GM12865 (cell line): Measurements from ENCODE around the gene MED27.

Source experiments
- DNase-seq: peaks from one replicate; pipeline ENCODE4 v3.0.0; 2010; ENCODE audit warnings: low read depth
- H3K4me3 ChIP-seq: 2 replicates; pipeline ENCODE4 v1.5.1; 2011; ENCODE audit warnings: mild to moderate bottlenecking, low read depth, low read length, control low read depth
- TF ChIP-seq, protein P1 (sequence below): IDR thresholded peaks from 2 replicates; pipeline ENCODE4 v1.5.1; 2011; ENCODE audit warnings: low read length, control low read depth, low read depth, inconsistent platforms; ENCODE audit not compliant: insufficient read depth; ENCODE audit errors: missing control alignments

Gene MED27

GRCh38 chr9:131874916-131875670 is 204.6 kb downstream of the MED27 start:
- TF ChIP-seq, protein P1, sequence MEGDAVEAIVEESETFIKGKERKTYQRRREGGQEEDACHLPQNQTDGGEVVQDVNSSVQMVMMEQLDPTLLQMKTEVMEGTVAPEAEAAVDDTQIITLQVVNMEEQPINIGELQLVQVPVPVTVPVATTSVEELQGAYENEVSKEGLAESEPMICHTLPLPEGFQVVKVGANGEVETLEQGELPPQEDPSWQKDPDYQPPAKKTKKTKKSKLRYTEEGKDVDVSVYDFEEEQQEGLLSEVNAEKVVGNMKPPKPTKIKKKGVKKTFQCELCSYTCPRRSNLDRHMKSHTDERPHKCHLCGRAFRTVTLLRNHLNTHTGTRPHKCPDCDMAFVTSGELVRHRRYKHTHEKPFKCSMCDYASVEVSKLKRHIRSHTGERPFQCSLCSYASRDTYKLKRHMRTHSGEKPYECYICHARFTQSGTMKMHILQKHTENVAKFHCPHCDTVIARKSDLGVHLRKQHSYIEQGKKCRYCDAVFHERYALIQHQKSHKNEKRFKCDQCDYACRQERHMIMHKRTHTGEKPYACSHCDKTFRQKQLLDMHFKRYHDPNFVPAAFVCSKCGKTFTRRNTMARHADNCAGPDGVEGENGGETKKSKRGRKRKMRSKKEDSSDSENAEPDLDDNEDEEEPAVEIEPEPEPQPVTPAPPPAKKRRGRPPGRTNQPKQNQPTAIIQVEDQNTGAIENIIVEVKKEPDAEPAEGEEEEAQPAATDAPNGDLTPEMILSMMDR, result no peak
- no peak for DNase-seq

GRCh38 chr9:131874447-131874846 is 205.2 kb downstream of the MED27 start:
- no peak for DNase-seq
- H3K4me3 ChIP-seq, result no peak overlapping the region
- TF ChIP-seq, protein P1, result no peak

More at GRCh38 chr9:131874916-131875670, 204.6 kb downstream of the MED27 start:
- no peak overlapping the region for H3K4me3 ChIP-seq

- TF ChIP-seq, protein P1, result no peak
- H3K4me3 ChIP-seq, result no peak overlapping the region
Measured at GRCh38 chr9:131873891-131874440, 205.7 kb downstream of the MED27 start.

GRCh38 chr9:131873335-131873734 is 206.3 kb downstream of the MED27 start:
- TF ChIP-seq, protein P1, result no peak
- H3K4me3 ChIP-seq, result no peak overlapping the region
- DNase-seq, result no peak

More at GRCh38 chr9:131873891-131874440, 205.7 kb downstream of the MED27 start:
- no peak for DNase-seq

- no peak overlapping the region for H3K4me3 ChIP-seq
- TF ChIP-seq, protein P1, result no peak
- no peak for DNase-seq
Measured at GRCh38 chr9:131872702-131873101, 207.0 kb downstream of the MED27 start.

DNA sequence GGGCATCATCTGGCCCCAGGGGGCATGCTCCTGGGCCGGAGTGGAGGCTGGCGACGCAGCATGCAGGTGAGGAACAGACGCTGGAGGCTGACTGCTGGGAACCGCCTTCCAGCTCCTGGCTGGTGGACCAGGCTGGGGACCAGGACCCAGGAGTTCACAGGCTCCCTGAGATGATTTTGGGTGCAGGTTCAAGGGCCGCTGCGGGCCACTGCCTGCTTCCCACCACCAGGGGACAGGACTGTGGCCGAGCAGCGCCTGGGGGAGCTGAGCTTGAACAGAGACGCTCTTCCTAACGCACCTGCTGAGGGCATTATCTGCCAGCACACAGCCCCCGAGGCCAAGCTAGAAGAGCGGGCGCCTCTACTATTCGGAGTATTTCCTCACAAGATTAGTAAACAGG is 207.7 kb downstream of the MED27 start:
- TF ChIP-seq, protein P1, result no peak
- DNase-seq, result no peak
- no peak overlapping the region for H3K4me3 ChIP-seq

- no peak overlapping the region for H3K4me3 ChIP-seq
- TF ChIP-seq, protein P1, result no peak
- no peak for DNase-seq
Measured at GRCh38 chr9:131870156-131870555, 209.5 kb downstream of the MED27 start.
